8988T (cell line): ENCODE results near the gene CYBRD1.
"Not testable (repeated sequence)": the region's sequence is repeated elsewhere in the genome, so short reads cannot be mapped to it uniquely, and the experiment has no call there.

Experiments
- DNase-seq: peaks from one replicate; pipeline ENCODE4 v3.0.0; 2011

The CYBRD1 gene

DNA sequence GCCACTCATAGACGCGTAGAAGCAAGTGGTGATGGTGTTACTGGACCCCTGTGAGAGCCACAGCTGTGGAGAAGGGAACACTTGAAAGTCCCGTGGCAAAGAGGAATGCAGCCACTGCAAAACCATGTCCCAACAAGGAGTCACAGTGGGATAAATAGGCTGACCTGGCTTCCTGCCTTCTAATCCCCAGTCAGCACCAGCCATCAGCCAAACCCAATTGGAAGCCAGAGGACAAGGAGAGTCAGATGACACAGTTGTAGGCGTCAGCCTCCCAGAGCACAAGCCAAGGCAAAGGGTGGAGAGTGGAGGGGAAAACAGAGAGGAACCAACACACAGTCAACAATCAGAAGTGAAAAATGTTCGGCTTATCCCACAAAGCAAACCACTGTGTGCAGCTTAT, 5.5 kb upstream of the CYBRD1 start:
- DNase-seq = no peak

DNA sequence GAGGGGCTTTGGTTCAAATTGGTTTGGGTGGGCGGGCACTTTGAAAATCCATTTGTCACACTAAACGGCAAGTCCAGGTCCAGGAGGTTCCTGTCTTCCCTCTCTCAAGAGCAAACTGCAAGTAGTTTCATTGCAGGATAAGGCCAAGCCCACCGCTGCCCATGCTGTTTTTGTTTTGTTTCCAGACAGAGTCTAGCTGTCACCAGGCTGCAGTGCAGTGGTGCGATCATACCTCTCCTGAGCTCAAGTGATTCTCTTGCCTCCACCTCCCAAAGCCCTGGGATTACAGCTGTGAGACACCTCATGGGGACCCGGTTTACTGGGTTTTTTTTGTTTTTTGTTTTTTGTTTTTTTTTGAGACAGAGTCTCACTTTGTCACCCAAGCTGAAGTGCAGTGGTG, 1.8 kb upstream of the CYBRD1 start:
- DNase-seq = no peak

DNA sequence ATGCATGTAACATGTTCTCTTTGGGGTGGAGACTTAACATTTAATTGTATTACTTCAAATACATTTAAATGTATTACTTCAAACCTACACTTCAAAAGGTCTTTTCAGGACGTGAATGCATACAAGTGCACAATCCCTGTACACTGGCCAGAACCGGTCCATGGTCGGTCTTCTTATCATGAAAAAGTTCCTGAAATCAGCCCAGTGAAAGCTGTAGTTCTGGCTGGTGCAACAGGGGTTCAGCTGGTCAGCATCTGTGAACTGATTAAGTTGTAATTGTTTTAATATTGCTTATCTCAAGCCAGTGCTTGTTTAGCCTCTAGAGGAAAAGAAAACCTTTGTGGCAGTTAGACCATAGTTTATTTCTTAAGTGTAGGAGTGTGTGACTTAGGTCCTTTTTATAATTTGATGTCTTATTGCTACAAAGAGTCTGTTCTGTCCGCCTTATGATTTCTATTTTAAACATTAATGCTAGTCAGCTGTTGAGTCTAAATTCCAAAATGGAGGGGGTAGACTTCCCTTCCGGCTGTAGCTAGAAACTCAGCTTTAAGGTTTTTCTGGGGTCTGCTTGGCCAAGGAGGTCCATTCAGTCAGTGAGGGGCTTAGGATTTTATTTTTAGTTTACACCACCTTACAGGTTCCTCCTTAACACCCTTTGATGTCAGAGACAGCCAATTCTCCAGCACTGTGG, 768 bp upstream of the CYBRD1 start:
- no peak for DNase-seq

DNA sequence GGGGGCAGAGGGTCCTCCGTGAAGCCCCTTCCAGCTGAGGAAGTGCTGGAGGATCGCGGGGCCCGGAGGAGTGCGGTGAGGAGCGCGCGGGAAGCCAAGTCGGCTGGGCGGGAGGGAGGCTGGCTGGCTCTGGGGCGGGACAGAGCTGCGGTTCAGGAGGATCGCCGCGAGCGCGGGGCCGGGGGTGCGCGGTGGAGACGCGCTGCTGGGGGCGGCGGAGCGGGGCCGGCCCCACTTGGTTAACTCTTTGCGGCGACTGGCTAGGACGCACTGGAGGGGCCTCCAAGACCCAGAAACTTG, 464 bp downstream of the CYBRD1 start:
- DNase-seq = no peak

DNA sequence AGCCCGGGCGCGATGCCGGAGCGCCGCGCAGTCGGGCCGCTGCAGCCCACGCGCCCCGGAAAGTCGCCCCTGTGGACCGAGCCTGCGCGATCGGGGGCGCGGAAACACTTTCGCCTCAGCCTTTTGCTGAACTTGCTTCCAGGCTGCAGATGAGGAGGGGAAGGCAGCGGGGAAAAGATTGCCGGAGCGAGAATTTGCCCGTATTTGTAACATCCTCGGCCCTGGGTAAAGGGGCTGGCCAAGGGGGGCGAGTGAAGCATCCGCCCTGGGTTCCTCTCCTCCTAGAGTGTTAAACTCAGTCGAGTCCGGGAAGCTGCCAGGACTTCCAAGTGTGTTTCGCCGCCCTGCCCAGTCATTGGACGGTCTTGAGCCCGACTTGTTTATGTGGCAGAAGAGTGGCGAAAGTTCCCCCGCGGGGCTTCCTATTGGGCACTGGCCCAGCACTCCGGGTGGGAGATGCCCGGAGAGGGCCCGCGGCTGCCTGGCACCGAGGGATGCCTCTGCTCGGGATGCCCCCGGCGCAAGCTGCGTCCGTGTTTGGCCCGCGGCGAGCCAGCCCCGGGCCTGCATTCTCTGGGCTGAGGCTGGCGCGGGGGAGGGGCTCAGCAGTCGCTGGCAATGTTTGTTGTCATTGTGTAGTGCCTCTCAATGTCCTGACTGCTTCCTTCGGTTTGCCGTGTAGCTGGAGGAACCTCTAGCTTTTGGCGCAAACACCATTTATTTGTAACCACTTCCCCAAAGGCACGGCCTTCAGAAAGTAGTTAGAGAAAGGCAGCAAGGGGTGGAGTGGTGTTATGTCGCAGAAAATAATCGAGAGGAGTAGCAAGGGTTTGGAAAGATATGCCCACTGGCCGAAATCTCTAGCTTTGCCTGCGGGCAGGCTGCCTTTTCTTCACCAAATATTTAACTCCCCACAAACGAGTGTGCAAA, 1.1 kb downstream of the CYBRD1 start:
- peak; percentile 35 for DNase-seq

DNA sequence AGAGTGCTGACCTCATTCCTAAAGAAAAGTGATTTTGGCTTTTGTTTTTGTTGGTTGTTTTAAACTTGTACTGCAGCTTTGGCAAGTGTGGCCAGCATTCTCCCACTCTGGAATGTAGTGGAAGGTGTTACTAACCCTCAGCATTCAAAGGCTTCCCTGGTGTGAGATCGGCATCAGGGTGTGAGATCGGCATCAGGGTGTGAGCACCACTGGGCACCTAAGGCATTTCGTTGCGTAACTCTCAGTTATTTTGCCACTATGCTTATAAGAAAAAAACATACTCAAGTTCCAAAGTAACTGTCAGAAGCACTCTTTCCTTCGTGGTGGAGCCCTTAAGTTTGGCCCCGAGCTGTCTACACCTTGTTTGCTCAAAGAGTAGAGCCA, 1.7 kb downstream of the CYBRD1 start:
- no peak for DNase-seq

DNA sequence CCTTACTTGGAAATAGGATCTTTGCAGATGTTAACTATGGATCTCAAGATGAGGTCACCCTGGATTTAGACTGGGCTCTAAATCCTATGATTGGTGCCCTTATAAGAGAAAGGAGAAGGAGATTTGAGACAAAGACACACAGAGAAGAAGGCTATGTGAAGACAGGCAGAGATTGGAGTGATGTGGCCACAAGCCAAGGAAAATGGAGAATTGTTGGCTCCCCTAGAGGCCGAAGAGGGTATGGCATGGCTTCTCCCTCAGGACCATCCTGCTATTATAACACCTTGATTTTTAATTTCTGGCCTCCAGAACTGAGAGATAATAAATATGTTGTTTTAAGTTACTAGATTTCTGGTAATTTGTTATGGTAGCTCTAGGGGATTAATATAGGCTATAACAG, 7.6 kb downstream of the CYBRD1 start:
- no peak for DNase-seq

DNA sequence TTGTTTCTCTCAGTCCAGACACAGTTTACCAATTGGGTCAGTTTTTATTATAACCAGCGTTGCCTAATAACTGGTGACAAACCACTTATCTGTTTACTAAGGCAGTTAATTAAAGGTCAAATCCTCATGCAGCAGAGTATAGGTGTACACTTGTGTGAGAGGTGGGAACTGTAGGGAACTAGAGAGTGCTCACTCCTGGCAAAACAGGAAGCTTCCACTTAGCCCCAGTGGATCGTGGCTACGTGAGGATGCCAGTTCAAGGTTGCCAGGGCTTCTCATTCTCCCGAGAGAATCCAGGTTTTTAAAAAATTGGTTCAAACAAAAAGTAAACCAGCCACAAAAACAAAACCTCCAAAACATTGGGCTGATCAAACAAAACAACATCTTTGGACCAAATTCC, 8.1 kb downstream of the CYBRD1 start:
- no peak for DNase-seq

DNA sequence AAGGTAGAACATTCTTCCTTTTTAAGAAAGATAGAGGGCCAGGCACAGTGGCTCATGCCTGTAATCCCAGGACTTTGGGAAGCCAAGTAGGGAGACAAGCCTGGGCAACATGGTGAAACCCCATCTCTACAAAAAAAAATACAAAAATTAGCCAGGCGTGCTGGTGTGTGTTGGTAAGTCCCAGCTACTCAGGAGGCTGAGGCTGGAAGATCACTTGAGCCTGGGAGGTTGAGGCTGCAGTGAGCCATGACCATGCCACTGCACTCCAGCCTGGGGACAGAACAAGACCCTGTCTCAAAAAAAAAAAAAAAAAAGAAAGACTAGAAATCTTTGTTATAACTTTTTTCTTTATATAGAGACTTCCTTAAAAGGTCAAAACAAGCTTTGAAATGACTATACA, 8.6 kb downstream of the CYBRD1 start:
- not testable (repeated sequence) for DNase-seq

DNA sequence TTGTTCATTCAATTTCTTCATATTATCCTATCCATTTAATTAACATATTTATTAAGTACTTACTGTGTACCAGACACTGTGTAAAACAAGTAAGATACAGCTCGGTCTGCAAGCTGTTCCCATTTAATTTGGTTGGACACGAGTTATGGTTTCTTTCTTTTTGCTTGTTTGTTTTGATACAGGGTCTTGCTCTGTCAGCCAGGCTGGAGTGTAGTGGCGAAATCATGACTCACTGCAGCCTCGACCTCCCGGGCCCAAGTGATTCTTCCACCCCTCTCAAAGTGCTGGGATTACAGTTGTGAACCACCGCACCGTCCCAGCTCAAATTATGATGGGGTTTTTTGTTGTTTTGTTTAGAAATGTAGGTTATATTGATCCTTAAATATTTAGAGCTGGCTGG, 9.0 kb downstream of the CYBRD1 start:
- DNase-seq = no peak

DNA sequence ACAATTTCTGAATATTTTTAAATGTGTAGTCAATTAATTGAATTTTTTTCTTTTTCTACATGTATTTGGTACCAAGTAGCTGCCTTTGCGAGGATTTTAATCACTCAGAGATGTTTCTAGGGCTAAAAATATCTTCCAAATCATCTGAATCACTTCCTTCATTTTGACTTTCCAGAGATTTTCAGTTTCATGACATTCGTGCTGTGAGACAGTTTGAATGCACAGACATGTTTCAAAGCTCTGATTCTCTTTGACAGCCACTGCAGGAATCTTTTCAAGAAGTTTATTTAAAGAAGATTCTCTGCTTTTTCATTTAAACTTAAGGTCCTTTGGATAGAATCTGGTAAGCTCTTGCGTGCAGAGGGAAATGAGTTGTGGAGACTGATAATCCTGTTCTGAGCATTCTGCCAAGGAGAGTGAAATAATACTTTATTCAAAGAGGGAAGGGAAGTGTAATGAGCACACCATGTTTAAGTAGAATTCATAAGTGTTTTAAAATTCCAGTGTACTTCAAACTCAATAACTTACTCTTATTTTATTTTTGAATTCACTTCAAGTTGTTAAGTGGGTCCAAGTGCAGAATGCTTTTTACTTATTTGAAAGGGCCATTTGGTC, 9.7 kb downstream of the CYBRD1 start:
- DNase-seq = no peak

DNA sequence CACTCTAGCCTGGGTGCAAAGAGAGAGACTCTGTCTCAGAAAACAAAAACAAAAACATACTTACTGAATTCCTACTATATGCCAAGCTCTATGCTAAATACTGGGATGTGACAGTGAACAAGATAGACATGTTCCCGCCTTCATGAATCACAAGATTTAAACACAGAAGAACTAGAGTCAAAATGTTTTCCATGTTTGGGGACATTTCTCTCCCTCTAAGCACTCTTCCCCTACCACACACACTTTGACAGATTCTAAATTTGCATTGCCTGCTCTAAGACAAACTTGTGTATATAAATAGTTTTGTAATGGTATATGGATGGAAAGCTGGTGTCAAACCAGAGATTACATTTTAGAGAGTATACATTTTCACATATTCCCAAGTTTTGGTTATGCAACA, 11.1 kb downstream of the CYBRD1 start:
- no peak for DNase-seq

DNA sequence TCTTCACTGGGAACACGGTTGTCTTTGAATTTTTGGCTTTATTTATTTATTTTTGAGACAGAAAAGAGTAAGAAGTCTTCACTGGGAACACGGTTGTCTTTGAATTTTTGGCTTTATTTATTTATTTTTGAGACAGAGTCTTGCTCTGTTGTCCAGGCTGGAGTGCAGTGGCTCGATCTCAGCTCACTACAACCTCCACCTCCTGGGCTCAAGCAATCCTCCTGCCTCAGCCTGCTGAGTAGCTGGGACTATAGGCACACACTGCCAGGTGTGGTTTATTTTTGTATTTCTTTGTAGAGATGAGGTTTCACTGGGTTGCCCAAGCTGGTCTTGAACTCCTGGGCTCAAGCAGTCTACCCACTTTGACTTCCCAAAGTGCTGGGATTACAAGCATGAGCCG, 13.3 kb downstream of the CYBRD1 start:
- DNase-seq = not testable (repeated sequence)

DNA sequence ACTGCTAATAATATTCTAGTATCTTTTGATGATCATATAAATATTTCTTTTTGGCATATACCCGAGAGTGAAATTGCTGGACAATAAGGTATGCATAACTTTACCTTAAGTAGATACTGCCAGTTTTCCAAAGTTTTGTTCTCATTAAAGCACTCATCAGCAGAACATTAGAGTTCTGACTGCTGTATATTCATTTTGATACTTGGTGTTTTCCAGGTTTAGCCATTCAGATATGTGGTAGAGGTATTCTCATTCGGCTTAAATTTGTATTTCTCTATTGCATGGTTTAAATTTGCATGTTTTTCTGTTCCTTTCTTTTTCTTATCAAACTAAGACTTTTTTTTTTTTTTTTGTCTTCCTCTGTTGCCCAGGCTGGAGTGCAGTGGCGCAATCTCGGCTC, 18.2 kb downstream of the CYBRD1 start:
- DNase-seq = no peak

DNA sequence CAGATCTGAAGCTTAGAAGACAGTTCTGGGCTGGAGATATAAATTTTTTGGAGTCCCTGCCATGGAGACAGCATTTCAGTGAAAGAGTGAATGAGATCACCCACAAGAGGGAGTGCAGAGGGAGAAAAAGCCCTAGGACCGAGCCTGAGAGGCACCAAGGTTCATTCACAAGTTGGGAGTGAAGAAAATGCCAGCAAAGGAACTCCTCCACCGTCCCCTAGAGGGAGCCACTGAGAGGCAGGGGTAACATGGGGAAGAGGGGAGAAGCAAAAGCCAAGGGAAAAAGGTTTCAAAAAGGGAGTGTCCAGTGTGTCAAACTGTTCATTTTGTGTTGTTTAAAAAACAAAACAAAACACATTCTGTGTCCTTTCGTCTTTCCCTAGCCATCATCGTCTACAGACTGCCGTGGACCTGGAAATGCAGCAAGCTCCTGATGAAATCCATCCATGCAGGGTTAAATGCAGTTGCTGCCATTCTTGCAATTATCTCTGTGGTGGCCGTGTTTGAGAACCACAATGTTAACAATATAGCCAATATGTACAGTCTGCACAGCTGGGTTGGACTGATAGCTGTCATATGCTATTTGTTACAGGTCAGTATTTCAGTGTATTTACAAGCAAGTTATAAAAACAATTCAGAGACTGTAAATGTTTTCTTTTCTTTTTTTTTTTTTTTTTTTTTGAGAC, 19.1 kb downstream of the CYBRD1 start:
- DNase-seq = no peak

DNA sequence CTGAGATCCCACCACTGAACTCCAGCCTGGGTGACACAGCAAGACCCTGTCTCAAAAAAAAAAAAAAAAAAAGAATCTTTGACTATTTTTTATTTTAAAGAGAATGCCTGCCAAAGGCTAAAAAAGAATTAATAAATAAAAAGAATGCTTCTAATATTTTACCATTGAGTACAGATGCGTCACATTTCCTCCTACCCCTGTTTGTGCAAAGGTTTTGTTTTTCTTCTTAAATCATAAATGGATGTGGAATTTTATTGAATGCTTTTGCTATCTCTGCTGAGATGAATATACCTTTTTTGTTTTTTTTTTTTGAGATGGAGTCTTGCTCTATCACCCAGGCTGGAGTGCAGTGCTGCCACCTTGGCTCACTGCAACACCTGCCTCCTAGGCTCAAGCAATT, 22.8 kb downstream of the CYBRD1 start:
- no peak for DNase-seq

DNA sequence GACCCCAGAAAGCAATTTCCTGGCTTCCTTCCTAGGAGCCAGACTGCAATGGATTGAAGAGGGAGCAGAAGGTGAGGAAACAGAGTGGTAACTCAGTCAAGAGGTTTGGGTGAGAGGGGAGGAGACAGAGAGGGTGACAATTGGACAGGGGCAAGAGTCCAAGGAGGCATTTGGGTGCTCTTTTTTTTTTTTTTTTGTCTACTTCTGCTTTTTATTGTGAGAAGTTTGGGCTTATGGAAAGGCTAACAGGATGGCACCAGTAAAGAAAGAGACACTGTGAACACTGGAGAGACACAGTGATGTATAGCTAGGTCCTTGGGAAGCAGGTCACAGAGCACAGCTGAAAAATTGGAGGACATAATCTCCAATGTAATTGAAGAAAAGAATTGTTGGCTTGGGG, 25.0 kb downstream of the CYBRD1 start:
- DNase-seq = no peak

DNA sequence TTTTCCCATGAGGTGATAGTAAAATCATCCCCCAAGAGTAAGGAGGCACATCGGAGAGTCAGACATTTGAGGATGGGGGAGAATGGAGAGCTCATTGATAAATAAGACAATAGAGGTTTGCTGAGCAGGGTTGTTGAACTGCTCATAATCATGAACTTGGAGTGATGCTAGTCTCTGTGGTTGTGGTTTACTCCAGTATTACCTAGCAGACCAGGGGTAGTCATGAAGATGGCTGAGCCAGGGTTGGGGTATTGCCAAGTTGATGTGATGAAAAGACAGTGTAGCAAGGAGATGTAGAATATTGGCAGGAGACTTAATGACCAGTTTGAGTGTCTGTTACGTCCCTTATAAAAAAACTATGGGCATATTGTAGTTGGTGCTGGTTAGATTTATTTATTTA, 25.4 kb downstream of the CYBRD1 start:
- DNase-seq = no peak

DNA sequence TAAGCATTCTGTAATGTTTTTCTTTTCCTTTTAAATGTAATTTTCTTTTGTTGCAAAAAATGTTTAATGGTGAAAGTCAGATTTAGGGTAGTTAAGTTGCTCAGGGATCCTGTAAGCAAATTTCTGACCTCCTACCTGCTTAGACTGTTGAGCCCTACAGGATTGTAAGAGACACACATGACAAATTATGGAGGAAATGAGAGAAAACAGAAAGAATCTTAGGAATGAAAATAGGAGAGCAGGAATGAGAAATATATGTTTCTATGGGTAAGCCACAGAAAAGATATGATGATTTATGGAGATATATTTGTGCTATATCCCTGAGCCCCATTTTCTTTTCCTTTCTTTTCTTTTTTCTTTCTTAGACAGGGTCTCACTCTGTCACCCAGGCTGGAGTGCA, 28.3 kb downstream of the CYBRD1 start:
- no peak for DNase-seq

DNA sequence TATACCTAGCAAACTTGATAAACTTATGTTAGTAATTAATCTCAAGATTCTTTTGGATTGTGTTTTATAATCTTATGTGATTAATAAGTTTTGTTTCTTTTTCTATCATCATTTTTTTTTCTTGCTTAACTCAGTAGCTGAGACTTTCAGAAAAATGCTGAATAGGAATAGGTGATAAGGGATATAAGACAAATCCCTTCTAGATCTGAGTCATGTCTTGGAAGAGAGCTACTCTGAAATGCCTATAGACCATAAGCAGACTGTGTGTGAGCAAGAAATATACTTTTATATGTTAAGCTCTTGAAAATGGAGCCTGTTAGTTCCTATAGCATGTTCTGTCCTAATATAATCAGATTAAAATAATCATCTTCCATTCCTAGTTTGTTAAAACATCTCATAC, 29.6 kb downstream of the CYBRD1 start:
- no peak for DNase-seq

DNA sequence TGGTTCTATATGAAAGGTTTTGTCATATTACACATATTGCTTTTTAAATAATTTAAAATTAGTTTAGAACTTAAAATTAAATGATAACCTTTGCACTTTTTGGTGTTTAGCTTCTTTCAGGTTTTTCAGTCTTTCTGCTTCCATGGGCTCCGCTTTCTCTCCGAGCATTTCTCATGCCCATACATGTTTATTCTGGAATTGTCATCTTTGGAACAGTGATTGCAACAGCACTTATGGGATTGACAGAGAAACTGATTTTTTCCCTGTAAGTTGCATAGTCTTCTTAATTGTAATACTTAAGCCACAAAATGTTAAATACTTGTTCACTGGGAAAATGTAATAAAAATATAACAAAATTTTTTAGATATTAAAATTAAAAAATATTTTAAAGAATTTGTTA, 31.0 kb downstream of the CYBRD1 start:
- DNase-seq = no peak

DNA sequence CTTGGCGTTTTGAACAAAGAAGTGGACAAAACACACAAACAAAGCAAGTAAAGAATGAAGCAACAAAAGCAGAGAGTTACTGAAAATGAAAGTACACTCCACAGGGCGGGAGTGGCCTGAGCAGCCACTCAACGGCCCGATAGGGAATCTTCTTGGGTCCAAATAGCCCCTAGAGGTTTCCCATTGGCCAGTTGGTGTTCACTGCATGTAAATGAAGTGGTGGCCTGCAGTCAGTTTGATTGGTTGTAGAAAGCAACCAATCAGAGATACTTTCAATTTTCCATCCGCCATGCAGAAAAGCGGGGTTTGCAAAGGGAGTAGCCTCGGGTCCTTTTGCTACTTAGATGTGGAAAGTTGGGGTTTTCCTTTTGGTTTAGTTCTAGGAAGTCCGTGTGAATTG, 31.6 kb downstream of the CYBRD1 start:
- DNase-seq = no peak

DNA sequence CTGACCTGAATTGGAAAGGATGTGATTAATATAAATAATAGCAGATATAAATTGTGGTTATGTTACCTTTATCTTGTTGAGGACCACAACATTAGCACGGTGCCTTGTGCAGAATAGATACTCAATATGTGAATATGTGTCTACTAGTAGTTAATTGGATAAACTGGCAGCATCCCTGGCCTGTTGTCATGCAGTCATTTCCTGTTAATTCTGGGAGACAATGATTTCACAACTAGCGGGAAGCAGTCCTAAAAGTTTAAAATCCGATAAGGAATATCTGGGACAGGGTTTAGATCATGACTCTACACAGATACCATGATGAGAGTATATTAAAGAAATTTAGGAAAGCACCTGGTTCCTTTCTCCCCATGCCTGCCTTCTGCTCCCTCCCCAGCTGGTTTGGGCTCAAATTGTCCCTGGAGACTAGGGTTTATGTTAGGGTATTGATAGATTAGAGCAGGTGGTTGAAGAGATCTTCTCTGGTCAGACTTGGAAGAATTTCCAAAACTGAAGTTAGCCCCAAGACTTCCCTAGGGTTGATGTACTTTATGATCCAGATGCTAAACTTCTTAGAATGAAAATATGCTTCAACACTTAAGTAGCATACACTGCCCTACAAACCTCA, 32.8 kb downstream of the CYBRD1 start:
- no peak for DNase-seq
